GM18868 (cell line): Measurements from ENCODE around the gene FHOD1.
A peak's percentile ranks its signal among the peaks of the same experiment; 100 is the strongest.

Source experiments
- ATAC-seq: cut with Tn5 transposase; IDR thresholded peaks from one replicate; pipeline ENCODE4 v1.9.1; 2021; ENCODE audit warnings: mild to moderate bottlenecking, moderate library complexity; ENCODE audit not compliant: unreplicated experiment

Gene FHOD1

GRCh38 chr16:67252609-67253497 lies 5.6 kb upstream of the FHOD1 start:
- no peak for ATAC-seq

- ATAC-seq: no peak
These were observed 2.7 kb upstream of the FHOD1 start for GRCh38 chr16:67250045-67250327.

- no peak for ATAC-seq
These were observed 2.1 kb upstream of the FHOD1 start for GRCh38 chr16:67249178-67250044.

- ATAC-seq: no peak
These were observed 1.3 kb upstream of the FHOD1 start, which contains the start of gene SLC9A5 for GRCh38 chr16:67248401-67249177. Gene SLC9A5, plus strand, starts transcription at chr16:67248979. Its CDS starts 36 bp downstream, at chr16:67249015.

- ATAC-seq: no peak
These were observed 756 bp upstream of the FHOD1 start for GRCh38 chr16:67248073-67248400.

- no peak for ATAC-seq
These were observed 507 bp downstream of the FHOD1 start for GRCh38 chr16:67246756-67247191.

- ATAC-seq: no peak
These were observed 1.1 kb downstream of the FHOD1 start for GRCh38 chr16:67246081-67246755.

GRCh38 chr16:67245674-67246080 lies 1.6 kb downstream of the FHOD1 start:
- no peak for ATAC-seq

- ATAC-seq: no peak
These were observed 2.1 kb downstream of the FHOD1 start for GRCh38 chr16:67245186-67245585.

- peak; percentile 63 for ATAC-seq
These were observed 2.7 kb downstream of the FHOD1 start for GRCh38 chr16:67244387-67245185.

- ATAC-seq: no peak
These were observed 3.8 kb downstream of the FHOD1 start for GRCh38 chr16:67243481-67243880.

- no peak for ATAC-seq
These were observed 5.0 kb downstream of the FHOD1 start for GRCh38 chr16:67242138-67242730.

GRCh38 chr16:67241008-67241900 lies 6.0 kb downstream of the FHOD1 start:
- ATAC-seq: no peak

GRCh38 chr16:67240506-67240905 lies 6.8 kb downstream of the FHOD1 start:
- no peak for ATAC-seq

GRCh38 chr16:67238806-67239470 lies 8.3 kb downstream of the FHOD1 start:
- no peak for ATAC-seq

- no peak for ATAC-seq
These were observed 9.1 kb downstream of the FHOD1 start for GRCh38 chr16:67238278-67238575.

GRCh38 chr16:67237396-67238277 lies 9.6 kb downstream of the FHOD1 start:
- no peak for ATAC-seq
